ENCODE results near the gene HPCAL1.

- no peak for TF ChIP-seq CTCF (conservative IDR thresholded peaks at IDR 0.05; ENCODE audit: low read depth in 2 of 2)
- TF ChIP-seq EZH2 (IDR thresholded peaks at IDR 0.05; ENCODE audit: low read depth, unreplicated experiment), result no peak
- no peak for TF ChIP-seq EZH2phosphoT487 (IDR thresholded peaks at IDR 0.05; ENCODE audit: unreplicated experiment)
- no peak for TF ChIP-seq JUNB (IDR thresholded peaks at IDR 0.05; ENCODE audit: unreplicated experiment)
- no peak for TF ChIP-seq STAT1 (IDR thresholded peaks at IDR 0.05; ENCODE audit: unreplicated experiment)
- no peak for TF ChIP-seq REST (IDR thresholded peaks at IDR 0.05; ENCODE audit: unreplicated experiment)
- TF ChIP-seq CREB1 (CRISPR knock-in tag; IDR thresholded peaks at IDR 0.05; ENCODE audit: low read depth), result no peak
- TF ChIP-seq NANOG (IDR thresholded peaks at IDR 0.05; ENCODE audit: borderline replicate concordance), result no peak
- TF ChIP-seq POLR2AphosphoS5 (IDR thresholded peaks at IDR 0.05; ENCODE audit: low read depth), result no peak
Measured at GRCh38 chr2:10348891-10349290, 46.2 kb downstream of the HPCAL1 start.

Measured in GM23338 (cell line).